Thyroid gland (tissue), 4 donors: Measurements from ENCODE around the gene SESN1. TPM values are rescaled to one million over a fixed set of nuclear protein-coding genes. Genes with fewer than 3 reads are reported as not detected.

Source experiments
- DNase-seq, 2 donors: peaks; one replicate each; pipeline ENCODE4 v3.0.0-alpha.2; 2019
- H3K27ac ChIP-seq, 3 donors: fragments of 200-600 bp; sonication (generic); 1 replicate in 2 of 3; 2 replicates in 1 of 3; pipeline ENCODE4 v1.5.1; 2016 to 2019; ENCODE audit warnings: mild to moderate bottlenecking in 1 of 3, moderate library complexity in 1 of 3
- H3K27me3 ChIP-seq: fragments of 200-600 bp; sonication (generic); one replicate; pipeline ENCODE4 v1.5.1; 2019
- H3K36me3 ChIP-seq, 2 donors: fragments of 200-600 bp; sonication (generic); one replicate each; pipeline ENCODE4 v1.5.1; 2016 to 2019
- H3K4me1 ChIP-seq, 2 donors: fragments of 200-600 bp; sonication (generic); one replicate each; pipeline ENCODE4 v1.5.1; 2017 to 2019
- H3K4me3 ChIP-seq, 3 donors: fragments of 200-600 bp; sonication (generic); replicated peaks in 1 of 3; 1 replicate in 2 of 3; 2 replicates in 1 of 3; pipeline ENCODE4 v1.5.1; 2016; ENCODE audit warnings: mild to moderate bottlenecking in 1 of 3
- H3K9me3 ChIP-seq: fragments of 200-600 bp; sonication (generic); one replicate; pipeline ENCODE4 v1.5.1; 2017
- POLR2A ChIP-seq, 2 donors: fragments of 450-650 bp; IDR thresholded peaks; one replicate each; pipeline ENCODE4 v1.6.1; 2017; ENCODE audit warnings: antibody characterized with exemption in 2 of 2, mild to moderate bottlenecking in 2 of 2, moderate library complexity in 1 of 2
- WGBS, 2 donors: methylation state at CpG; one replicate each; pipeline ENCODE4 v1.1.5; 2017; 5-methylcytosine and 5-hydroxymethylcytosine counted together
- intact Hi-C: fragments of 100-400 bp; cut with DNase I; formaldehyde crosslinking; loops from one replicate; pipeline ENCODE4 v1.15.1; 2023
- total RNA-seq, 4 donors: library from RNA; depleted of rRNA; stranded (reverse); fragments of >200 nt; gene quantifications; one replicate each; pipeline ENCODE4 v1.2.3, GENCODE V29; 2016
- TF ChIP-seq, protein P1 (sequence below), 6 experiments: fragments of 200-600 bp in 3 of 6; fragments of 450-650 bp in 3 of 6; sonication (generic) in 3 of 6; IDR thresholded peaks; one replicate each; pipeline ENCODE4 v1.5.1; 2016 to 2019; ENCODE audit warnings: antibody characterized with exemption in 6 of 6, mild to moderate bottlenecking in 2 of 6, inconsistent platforms in 1 of 6, moderate library complexity in 1 of 6

The SESN1 gene
- total RNA-seq, 4 donors from 2014 or later = 43.8 to 68.1 (median 58.1) TPM

DNA sequence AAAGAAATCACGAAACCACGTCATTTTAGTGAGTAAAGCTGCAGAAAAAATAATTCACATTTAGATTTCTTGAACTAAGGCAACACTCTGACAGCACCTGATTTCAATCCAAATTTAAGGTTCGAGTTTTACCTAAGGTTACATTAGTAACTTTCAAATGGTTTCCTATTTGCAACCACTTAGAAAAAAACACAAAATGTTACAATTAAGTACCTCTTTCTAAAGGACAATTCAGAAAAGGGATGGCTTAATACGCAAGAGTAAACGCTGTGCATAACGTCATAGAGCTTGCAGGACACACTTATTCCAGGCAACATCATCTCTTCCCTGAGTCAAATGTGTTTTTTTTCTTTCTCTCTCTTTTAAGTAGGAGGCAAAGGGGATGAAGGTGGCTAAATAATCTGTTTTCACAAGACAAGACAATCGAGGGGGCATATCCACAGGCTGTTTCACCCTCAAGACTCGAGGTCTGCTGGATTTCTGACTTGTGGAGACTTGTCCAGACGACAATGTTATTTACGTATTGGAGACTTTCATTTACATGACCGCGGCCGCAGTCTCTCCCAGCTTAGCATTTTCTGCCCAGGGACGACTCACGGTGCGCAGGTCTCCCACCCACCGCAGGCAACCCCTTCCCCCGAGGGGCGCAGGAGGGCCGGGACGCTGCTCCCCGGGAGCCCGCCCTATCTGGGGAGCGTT lies 86.0 kb downstream of the SESN1 start:
- DNase-seq = peak in 1 of 2 donors; percentile 61
- Histone ChIP-seq H3K27ac (peak overlapping the region; percentile 92 to 100 (median 97)), H3K27me3 (no peaks in the 10 kb centered on the region), H3K4me3 (peak overlapping the region; percentile 43 to 83 (median 67)), H3K4me1 (peaks cover 54 to 65% of the 10 kb centered on the region in 2 donors), H3K9me3 (no peaks in the 10 kb centered on the region), H3K36me3 (no peaks in the 10 kb centered on the region)
- intact Hi-C loops = loop anchor here (10.0 kb wide), 1 partner anchor 54 kb away; no protein-coding TSS in a partner anchor
- WGBS, 2 donors = 3 to 4% methylated on average over 13 to 17 of the region's 24 CpGs
- TF ChIP-seq POLR2A (IDR thresholded peaks at IDR 0.05) = no peak
- TF ChIP-seq, protein P1, sequence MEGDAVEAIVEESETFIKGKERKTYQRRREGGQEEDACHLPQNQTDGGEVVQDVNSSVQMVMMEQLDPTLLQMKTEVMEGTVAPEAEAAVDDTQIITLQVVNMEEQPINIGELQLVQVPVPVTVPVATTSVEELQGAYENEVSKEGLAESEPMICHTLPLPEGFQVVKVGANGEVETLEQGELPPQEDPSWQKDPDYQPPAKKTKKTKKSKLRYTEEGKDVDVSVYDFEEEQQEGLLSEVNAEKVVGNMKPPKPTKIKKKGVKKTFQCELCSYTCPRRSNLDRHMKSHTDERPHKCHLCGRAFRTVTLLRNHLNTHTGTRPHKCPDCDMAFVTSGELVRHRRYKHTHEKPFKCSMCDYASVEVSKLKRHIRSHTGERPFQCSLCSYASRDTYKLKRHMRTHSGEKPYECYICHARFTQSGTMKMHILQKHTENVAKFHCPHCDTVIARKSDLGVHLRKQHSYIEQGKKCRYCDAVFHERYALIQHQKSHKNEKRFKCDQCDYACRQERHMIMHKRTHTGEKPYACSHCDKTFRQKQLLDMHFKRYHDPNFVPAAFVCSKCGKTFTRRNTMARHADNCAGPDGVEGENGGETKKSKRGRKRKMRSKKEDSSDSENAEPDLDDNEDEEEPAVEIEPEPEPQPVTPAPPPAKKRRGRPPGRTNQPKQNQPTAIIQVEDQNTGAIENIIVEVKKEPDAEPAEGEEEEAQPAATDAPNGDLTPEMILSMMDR (IDR thresholded peaks at IDR 0.05) = no peak

DNA sequence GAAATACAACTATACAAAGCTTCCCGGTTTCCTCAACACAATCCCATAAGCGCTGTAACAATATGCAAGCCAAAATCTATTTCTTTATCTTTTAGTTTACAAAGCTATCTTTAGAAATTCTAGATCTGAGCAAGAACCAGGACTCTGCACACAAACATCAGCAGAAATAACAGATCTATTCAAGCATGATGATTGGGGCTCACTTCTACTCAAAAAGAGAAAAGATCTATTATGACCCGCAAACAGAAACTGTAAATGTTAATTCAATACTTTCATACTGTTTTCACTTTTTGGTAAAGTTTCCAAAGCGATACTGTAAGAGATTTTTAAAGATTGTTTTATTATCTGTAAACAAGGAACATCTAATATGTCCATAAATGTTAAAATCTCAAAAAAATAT lies 86.6 kb downstream of the SESN1 start:
- no peak for TF ChIP-seq POLR2A (IDR thresholded peaks at IDR 0.05)
- TF ChIP-seq, protein P1 (IDR thresholded peaks at IDR 0.05) = no peak
- Histone ChIP-seq H3K4me1 (peaks cover 54 to 65% of the 10 kb centered on the region in 2 donors), H3K27ac (peak overlapping the region; percentile 92 to 100 (median 97)), H3K36me3 (no peaks in the 10 kb centered on the region), H3K27me3 (no peaks in the 10 kb centered on the region), H3K9me3 (no peaks in the 10 kb centered on the region), H3K4me3 (peak overlapping the region; percentile 43 to 83 (median 67))
- WGBS, 2 donors = 26 to 36% methylated on average over 4 of the region's 4 CpGs
- intact Hi-C loops = loop anchor here (10.0 kb wide), 1 partner anchor 53 kb away; no protein-coding TSS in a partner anchor
- no peak for DNase-seq

DNA sequence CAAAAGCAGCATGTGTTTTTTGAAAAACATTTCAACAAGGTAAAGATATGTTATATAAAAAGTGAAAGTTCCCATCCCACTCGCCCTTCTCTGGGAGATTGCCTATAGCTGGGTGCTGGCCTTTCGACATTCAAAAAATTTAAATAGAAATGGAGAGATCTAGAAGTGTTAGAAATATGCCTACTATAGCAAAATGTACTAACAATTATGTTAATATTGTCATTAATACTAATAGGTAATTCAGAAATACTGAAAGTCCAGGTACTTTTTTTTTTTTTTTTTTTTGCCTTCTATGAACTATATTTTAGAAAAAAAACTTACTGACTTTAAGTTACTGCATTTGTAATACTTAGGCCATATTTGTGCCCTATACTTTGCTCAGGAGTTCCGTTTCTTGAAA lies 87.1 kb downstream of the SESN1 start:
- TF ChIP-seq POLR2A (IDR thresholded peaks at IDR 0.05) = no peak
- TF ChIP-seq, protein P1 (IDR thresholded peaks at IDR 0.05) = no peak
- Histone ChIP-seq H3K4me3 (peak overlapping the region in 1 of 3 donors; percentile 43), H3K9me3 (no peaks in the 10 kb centered on the region), H3K36me3 (no peaks in the 10 kb centered on the region), H3K4me1 (peaks cover 57 to 65% of the 10 kb centered on the region in 2 donors), H3K27me3 (no peaks in the 10 kb centered on the region), H3K27ac (peak overlapping the region; percentile 92 to 100 (median 97))
- intact Hi-C loops = loop anchor here (10.0 kb wide), 1 partner anchor 53 kb away; no protein-coding TSS in a partner anchor
- no peak for DNase-seq
- 74 to 76% methylated on average over 3 of the region's 3 CpGs for WGBS, 2 donors

DNA sequence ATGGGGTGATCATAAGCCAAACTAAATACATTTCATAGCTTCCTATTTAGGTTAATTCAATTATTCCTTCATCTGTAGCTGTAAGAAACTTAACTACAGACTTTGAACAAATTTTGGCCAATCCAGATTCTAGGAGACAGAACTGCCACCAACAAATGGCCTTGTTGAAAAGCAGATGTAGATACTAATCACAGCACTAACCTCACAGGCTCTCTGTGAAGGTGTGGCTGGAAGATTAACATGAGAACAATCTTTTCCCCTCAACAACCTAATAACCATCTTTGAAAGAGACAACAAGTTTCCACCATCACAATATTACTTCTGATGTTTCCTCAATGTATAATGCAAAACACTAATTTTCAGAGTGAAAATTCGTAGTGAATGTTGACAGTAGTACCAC lies 87.8 kb downstream of the SESN1 start:
- H3K4me3 ChIP-seq = no peak overlapping the region
- H3K9me3 ChIP-seq = no peaks in the 10 kb centered on the region
- TF ChIP-seq, protein P1 (IDR thresholded peaks at IDR 0.05) = no peak
- TF ChIP-seq POLR2A (IDR thresholded peaks at IDR 0.05) = no peak
- H3K4me1 ChIP-seq = peaks cover 58 to 64% of the 10 kb centered on the region in 2 donors
- no peaks in the 10 kb centered on the region for H3K27me3 ChIP-seq
- H3K27ac ChIP-seq = peak overlapping the region in 2 of 3 donors; percentile 97 to 100
- WGBS, 2 donors = 65 to 71% methylated on average over 1 of the region's 1 CpG
- intact Hi-C loops = loop anchor here (10.0 kb wide), 1 partner anchor 52 kb away; no protein-coding TSS in a partner anchor
- DNase-seq = no peak
- no peaks in the 10 kb centered on the region for H3K36me3 ChIP-seq

DNA sequence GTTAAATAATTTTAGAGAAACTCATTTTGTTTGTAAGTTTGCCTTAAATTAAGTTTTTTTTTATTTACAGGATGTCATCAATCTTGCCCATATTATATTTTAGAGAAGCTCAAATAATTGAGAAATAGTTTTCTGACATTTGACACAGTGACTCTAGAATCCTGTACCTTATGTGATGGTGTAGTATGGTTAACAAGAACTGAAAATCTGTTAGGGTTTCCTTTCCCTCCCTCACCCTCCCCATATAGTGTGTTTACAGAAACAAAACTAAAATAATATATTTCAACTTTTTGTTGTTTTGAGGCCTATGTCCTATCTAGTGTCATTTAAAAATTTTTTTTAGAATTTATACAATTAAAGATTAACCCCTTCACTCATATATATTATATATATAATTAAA lies 91.8 kb downstream of the SESN1 start:
- TF ChIP-seq POLR2A (IDR thresholded peaks at IDR 0.05) = no peak
- TF ChIP-seq, protein P1 (IDR thresholded peaks at IDR 0.05) = no peak

More for the DNA sequence above, 91.8 kb downstream of the SESN1 start:
- peaks cover 54 to 60% of the 10 kb centered on the region in 2 donors for H3K4me1 ChIP-seq
- H3K27me3 ChIP-seq = no peaks in the 10 kb centered on the region
- H3K36me3 ChIP-seq = peaks cover 4 to 22% of the 10 kb centered on the region in 2 donors
- H3K9me3 ChIP-seq = no peaks in the 10 kb centered on the region
- peak overlapping the region; percentile 33 to 77 (median 55) for H3K27ac ChIP-seq
- DNase-seq = no peak
- no peak overlapping the region for H3K4me3 ChIP-seq
- intact Hi-C loops = loop anchor here (10.0 kb wide), 1 partner anchor 48 kb away; no protein-coding TSS in a partner anchor
